GM21515 (cell line): ENCODE data around the gene MEF2C.
"Not testable (repeated sequence)": the region's sequence is repeated elsewhere in the genome, so short reads cannot be mapped to it uniquely, and the experiment has no call there.

ENCODE experiments used
- ATAC-seq: cut with Tn5 transposase; IDR thresholded peaks from one replicate; pipeline ENCODE4 v1.9.1; 2021; ENCODE audit not compliant: unreplicated experiment

MEF2C gene

DNA sequence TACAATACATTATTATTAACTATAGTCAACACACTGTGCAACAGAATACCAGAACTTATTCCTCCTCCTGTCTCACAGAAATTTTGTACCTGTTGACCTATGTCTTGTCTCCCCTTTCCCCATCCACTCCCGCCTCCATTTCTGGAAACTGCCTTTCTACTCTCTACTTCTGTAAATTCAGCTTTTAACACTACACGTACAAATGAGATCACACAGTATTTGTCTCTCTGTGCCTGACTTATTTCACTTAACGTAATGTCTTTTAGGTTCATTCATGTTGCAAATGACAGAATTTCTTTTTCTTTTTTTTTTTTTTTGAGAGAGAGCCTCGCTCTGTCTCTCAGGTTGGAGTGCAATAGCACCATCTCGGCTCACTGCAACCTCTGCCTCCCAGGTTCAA lies 19.5 kb downstream of the MEF2C start:
- no peak for ATAC-seq

DNA sequence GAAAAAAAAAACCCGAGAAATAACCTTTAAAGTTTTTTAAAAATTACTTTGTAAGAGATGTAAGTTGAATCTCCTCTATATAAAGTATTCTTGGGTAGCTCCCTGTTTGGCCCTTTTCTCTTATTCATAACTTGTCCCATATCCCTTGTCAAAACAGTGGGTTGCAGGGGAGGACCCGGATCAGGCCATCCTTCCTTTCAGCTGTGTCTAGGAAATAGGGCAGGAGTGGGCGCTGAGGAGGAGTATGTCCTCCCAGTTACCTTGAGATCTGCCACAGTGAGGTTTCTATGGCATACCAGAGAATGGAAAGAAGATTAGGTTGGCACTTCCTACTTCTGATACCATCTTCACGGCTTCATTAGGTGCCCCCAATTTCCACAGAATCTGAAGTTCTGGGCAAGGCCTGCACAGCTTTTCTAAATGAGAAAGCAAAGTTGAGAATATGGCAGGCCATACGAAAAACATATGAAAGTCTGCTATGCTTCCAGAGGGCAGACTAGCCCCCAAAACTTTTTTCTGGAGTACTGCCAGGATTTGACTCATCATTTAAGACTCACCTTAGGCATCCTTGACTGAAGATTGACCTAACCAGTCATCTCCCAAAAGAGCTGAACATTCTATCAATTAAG lies 20.3 kb downstream of the MEF2C start:
- ATAC-seq = no peak

DNA sequence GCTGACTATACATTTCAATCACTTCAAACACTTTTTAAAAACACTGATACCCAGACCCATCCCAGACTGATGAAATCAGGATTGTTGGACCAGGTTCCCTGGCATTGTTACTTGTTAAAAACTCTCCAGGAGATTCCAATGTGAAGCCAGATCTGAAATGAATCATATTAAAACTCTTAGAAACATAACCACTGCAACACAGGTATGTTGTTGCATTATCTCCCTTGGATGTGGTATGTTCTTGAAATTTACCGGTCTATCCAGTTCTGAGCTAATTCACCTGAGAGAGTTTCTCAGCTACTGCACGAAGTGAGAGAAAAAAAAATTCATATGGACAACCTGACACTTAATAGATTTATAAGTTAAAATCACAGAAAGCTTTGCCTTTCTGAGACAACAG lies 21.8 kb downstream of the MEF2C start:
- no peak for ATAC-seq

DNA sequence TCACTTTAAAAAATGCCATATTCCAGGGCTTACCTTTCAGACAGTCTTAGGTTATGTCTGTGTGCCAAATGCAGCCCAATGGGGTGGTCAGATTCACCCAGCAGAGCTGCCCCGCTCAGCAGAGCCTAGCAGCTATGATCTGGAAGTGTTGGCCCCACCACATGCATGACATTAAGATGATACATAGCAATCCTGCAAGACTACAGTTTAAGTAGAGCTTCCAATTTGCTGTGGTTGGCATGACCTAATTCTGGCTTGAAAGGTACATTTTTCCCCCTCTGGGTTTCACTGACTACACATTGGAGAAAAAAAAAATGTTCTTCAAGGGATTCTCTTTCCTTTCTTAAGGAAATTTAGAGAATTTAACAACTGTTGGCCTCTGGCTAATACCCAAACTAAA lies 22.5 kb downstream of the MEF2C start:
- ATAC-seq = no peak

DNA sequence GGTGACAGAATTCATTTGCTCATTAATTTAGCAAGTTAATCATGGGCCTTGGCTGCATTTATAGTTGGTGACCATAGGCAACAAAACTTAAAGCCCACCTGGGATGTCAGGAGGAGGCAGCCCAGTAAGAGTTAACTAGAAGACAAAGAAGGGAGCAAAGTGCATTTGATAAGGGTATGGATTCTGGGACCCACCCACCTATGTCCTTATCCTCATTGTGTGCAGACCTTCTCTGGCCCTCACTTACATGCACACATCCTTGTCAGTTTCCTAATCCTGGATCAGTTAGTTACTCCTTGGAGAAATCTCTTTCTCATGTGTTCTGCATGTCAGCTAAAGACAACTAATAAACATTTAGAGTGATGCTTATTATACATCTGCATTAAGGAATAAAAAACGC lies 24.6 kb downstream of the MEF2C start:
- ATAC-seq = no peak

DNA sequence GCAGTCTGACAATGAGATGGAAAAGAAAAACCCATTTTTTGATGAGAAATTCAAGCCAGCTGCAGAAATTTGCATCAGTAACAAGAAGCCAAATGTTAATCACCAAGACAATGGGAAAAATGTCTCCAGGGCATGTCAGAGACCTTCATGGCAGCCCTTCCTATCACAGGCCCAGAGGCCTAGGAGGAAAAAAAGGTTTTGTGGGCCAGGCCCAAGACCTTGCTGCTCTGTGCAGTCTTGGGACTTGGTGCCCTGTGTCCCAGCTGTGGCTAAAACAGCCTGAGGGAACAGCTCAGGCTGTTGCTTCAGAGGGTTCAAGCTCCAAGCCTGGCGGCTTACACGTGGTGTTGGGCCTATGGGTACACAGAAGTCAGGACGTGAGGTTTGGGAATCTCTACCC lies 26.6 kb downstream of the MEF2C start:
- ATAC-seq = not testable (repeated sequence)

DNA sequence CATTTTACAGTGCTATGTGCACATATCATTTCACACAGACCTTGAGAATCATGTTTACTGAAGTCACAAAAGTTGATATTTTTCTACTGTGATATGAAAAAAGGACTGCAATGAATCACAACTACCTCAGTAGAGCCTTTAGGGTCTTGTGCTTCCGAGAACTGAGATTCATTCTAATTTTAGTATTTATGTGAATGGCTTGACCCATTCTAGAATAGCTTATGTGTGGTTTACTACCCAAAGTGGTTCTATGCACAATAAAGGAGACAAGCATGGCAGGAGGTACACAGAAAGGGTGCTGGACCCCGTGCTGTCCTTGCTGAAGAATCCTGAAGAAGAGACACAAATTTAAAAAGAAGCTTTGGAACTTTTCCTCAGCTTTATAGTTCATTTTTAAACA lies 28.2 kb downstream of the MEF2C start:
- no peak for ATAC-seq

DNA sequence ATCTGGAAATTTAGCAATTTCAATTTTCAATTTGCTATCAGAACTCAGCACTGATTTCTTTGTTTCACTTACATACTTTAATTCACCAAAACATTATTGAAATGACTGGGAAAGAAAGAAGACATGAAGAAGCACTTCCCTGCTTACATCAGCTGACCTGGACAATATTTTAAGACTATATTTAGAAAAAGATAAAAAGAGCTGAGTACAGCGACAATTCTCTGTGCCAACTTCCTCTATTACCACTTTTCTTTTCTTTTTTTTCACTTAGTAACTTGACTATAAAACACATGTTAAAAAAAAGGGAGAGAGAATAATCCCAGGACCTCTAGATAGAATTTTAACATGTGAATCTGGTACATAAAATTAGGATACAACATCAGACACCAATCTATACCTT lies 35.6 kb downstream of the MEF2C start:
- ATAC-seq = no peak

DNA sequence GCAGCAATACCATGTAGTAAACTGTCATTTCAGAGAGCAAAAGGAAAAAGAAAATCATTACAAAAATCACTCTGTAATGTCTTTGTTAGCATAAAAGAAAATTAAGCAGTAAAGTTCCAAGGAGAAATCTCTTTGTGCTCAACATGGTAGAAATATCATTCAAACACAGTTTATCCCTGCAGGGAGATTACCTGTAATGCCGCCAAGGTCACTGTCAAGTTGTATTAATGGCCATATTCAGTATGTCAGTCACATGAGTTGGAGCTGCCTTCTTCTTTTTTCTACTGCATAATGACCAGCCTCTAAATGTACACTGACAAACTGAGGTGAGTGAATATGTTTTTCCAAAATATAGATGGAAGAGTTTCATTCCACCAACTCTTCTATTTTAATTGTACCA lies 36.5 kb downstream of the MEF2C start:
- ATAC-seq = no peak

DNA sequence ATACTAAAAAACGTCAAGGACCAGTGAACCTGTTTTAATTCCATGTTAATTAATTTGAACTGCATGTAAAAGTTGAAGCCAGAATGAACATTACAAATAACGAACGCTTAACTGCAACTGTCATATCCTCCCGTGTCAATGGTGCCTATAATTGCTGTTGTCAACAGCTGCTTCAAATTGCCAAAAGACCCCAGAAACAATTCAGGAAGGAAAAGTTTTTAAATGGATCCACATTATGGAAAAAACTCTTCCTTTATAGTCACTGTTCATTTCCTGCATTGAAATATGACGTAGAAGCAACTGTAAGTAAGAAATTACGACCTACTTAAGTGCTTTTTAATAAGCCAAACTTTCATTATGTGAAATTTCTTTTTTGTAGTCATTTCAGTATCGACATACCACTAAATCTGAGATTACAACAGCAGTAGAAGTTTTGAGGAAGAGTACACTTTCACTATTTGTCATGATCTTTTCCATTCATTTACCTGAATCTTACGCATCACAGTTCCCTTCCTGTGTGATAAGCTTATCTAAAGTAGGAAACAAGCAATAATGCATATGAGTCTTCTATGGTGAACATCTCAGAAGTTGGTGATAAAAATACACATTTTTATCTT lies 37.8 kb downstream of the MEF2C start:
- peak; percentile 70 for ATAC-seq

DNA sequence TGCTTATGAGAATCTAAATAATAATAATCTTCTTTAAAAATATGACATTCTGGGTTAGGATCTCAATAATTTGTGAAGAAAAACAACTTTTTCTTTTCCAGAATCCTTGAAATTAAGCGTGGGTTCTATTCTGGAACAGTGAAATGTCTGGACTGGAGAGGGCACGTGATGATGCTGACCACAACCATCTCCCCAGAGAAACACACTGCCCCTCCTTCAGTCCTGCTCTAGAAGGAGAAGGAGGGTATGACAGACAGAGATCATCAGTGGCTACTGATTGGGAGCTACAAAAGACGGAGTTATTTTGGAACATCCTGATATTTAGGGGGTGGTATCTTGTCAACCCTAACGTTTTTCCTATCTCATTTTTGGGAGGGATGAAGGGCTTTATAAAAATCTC lies 40.2 kb downstream of the MEF2C start:
- ATAC-seq = no peak

DNA sequence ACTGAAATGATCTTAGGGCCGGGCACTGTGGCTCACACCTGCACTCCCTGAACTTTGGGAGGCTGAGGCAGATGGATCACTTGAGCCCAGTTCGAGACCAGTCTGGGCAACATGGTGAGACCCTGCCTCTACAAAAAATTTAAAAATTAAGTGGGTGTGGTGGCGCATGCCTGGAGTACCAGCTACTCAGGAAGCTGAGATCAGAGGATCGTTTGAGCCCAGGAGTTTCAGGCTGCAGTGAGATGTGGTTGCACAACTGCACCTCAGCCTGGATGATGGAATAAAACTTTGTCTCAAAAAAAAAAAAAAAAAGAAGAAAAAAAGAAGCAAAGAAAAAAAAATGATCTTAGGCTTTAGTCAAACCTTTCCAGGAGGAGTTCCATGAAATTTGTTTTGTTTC lies 41.8 kb downstream of the MEF2C start:
- no peak for ATAC-seq

DNA sequence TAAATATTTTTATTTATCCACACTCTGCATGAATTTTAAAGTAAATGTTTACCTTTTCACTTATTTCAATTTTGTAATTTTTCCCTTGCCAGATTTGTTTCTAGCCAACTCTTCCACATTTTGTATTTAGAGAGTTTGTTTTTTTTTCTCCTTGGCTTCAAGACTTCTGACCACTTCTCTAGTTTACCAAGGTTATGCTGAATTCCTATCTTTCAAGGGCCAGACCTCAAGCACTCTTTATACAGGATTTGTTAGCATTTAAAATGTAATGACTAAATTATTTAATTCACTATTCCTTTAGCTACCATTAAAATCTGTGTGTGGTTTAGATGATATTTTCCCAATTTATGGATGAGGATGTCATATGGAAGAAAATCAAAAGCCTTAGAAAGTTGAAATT lies 42.5 kb downstream of the MEF2C start:
- no peak for ATAC-seq

DNA sequence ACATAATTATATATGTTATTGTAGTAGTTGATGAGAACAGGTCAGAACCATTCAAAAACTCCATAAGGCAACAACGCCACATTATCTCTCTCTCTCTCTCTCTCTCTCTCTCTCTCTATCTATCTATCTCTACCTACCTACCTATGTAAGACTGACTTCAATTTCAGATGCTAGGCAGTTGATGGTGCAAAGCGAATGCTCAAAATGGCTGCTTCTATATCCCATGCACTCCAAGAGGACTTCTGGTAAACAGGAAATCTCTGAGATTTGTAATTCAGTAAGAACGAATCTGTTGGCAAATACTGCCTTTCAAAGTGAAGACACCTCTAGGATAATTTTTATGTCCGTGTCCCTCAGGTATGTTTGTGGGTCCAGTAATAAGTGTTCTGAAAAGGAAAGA lies 43.7 kb downstream of the MEF2C start:
- no peak for ATAC-seq

DNA sequence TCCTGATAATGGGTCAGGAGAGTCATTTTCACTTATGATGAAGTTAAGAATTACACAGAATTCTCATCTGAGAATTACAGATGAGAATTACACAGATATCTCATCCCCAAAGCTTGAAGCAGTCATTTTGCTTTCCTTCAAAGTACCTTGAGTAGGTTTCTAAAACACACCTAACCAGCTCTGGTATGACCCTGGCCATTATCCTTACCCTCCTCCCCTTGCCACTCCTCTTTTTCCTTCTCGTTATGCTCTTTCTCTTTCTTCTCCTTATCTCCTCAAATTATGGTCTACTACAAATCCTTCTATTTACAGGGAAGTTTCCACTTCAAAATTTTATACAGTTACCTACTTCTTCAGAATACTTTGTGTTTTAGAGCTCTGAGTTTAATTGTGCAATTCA lies 44.5 kb downstream of the MEF2C start:
- no peak for ATAC-seq

DNA sequence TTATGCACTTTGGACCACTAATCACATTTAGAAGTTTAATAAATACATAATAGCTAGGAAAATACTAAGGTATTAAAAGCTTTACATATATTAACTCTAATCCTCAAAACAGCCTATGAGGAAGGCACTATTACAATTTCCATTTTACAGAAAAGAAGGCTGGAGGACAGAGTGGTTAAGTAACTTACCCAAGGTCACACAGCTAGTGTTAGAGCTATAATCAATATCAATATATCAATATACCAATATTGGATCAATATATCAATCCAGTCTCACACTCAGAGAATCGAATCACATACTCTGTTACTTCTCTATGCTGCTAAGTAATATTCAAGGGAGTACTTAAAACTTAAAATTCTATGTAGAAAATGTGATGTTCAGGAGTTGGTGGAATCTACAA lies 45.2 kb downstream of the MEF2C start:
- no peak for ATAC-seq

DNA sequence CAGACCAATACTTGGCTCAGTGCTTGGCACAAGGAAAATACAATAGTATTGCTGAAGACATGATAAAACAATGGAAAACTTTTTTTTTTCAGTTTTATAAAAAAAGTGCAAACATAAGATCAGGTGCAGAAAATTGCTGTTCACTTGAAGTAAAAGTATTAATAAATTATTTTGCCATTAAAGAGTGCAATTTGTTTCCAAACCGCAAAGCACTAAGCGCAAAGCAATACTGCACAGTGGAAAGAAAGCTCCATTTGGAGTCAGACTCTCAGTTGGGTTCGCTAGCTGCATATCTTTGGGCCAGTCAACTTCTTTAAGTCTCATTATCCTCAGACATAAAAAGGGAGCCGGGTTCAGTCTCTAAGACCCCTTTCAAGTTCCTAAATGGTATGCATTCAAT lies 45.8 kb downstream of the MEF2C start:
- ATAC-seq = no peak

DNA sequence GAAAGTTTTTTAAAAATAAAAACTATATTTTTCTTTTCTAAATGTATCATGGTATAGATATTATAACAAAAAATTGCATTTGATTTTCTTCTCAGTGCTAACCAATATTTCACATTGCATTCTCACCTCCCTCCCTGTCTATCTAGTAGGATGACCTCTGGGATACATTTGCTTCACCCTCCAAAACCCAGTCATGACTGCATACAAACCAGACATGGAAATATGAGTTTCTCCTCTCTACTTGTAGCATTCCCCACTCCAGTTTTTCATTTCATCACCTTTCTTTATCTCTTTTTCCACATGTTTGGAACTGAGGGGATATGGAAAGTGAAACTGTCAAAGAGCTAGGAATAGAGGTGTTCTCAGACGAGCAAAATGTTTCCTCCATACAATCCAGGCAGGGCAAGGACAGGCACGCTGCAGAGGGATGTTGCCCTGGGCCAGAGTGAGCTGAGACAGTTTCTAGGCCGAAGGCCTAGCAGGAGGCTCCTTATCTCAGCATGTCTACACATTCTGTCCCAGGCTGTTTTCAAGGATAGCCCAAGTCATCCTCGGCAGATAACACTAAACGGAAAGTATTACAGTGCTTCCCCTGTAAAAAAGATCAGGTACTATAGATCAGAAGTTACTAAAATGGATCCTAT lies 46.7 kb downstream of the MEF2C start:
- ATAC-seq = no peak

DNA sequence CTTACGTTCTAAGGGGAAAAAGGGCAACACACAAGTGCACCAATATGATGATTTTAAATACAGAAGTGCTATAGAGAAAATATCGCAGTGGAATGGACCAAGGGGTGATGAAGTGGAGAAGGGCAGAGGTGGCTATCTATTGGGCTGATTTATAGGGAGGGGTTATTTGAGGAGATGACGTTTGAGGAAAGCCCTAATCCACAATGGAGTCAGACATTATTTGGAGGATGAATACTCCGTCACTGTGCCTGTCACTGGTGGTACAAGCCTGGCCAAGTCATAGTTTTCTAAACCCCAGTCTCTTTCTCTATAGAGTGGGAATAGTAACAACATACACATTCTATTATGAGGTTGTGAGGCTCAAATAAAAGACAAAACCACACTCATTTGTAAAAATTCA lies 48.5 kb downstream of the MEF2C start:
- no peak for ATAC-seq

DNA sequence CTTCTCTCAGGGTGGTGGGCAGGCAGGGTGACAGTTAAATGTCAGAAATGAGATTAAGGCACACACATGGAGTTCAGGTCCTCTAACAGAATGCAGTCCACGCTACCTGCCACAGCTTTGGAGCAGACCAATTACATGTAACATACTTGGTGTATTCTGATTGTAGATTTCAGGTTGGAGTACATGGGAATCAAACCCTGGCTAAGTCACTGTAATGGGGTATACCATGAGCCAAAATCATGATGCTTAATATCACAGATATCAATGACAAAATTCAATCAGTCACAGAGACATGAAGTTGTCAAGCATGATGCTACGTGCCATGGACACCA lies 48.9 kb downstream of the MEF2C start:
- no peak for ATAC-seq

DNA sequence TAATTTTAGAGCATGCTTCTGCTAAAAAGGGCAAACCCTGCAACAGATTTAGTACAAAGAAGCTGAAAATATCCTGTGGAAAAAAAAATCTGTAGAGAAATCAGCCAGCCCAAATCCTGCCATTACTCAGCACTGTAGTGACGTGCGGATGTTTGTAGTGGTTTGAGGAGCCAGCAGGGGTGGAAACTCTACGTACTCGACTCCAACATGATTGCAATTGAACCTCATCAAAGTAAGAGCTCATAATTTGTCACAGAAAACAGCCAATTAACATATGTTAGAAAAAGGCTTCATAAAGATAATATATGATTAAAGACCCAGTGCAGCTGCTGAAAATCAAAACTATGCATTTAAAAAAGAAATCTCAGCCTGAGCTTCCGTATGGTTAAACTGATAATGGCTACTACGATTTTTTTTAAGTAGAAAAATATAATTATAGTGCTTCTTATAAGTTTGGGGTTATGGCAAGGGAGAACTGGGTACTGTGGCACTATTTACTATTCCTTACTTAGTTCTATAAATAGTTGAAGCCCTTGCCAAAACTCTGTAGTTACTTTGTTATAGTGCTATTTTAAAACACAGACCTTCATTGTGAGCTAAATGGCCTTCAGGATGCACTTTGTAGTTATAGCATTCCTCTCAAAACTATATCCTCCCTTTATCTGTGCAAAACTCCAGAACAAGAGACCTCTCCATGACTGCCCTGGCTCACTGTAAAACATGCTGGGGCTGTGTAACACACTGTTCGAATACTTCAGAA lies 49.4 kb downstream of the MEF2C start:
- peak; percentile 35 for ATAC-seq

DNA sequence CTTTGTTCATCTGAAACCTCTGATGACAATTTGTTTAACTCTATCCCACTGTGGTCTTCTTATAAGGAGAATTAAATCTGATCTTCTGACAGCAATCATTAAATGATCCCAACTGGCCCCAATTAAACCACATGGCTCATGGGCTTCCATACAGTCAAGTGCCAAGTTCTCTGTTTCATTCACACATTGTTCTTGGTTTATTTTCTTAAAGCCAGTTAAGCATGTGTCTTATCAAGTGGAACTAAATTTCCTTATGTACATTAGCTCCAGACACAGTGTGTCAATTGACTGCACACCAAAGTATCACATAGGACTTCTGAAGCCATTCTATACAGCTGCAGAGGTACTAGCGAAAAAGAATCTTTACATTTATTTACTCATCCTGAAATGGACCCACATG lies 51.2 kb downstream of the MEF2C start:
- no peak for ATAC-seq
